ENCODE measurements around the gene E2F4. TPM values are rescaled to one million over a fixed set of nuclear protein-coding genes. Genes with fewer than 3 reads are reported as not detected.

The E2F4 gene
- total and polyA plus RNA-seq, 10 of the 15 experiments (the other 5 are each of a cell fraction or from before 2014, with no cell fraction given): 11.7 to 132 (median 95.9) TPM

- no peak overlapping the region for H3K4me2 ChIP-seq (ENCODE audit: control insufficient read depth, insufficient read depth)
- ChIA-PET RAD21 (ENCODE audit: unreplicated experiment) (interaction anchor here (4.6 kb wide), 1 partner anchor 14 kb away, joined by 35 read pairs; the partner anchor contains the start of gene TMEM208), POLR2A (interaction anchor here (8.0 kb wide), 1 partner anchor 15 kb away, joined by 100 read pairs; the partner anchor contains the start of gene TMEM208), CTCF (interaction anchor here (0.9 kb wide), 1 partner anchor 15 kb away, joined by 3 read pairs; no protein-coding TSS in a partner anchor), SMC1A (ENCODE audit: uncharacterized antibody, unreplicated experiment) (no interaction called here)
- 66% methylated on average over 8 of the region's 10 CpGs for WGBS (ENCODE audit: insufficient coverage, insufficient replicate concordance, low lambda C conversion rate, missing lambda C conversion rate)
- H3K36me3 ChIP-seq (ENCODE audit: control insufficient read depth in 2 of 2, insufficient read depth in 2 of 2, low read length in 1 of 2): peaks cover 12 to 19% of the 10 kb centered on the region in 2 experiments; a peak in 3 of 4 replicates
- no peaks in the 10 kb centered on the region for H4K20me1 ChIP-seq (ENCODE audit: control insufficient read depth, insufficient read depth)
- TF ChIP-seq ZNF687 (IDR thresholded peaks at IDR 0.05) (no peak), MYB (IDR thresholded peaks at IDR 0.05; ENCODE audit: borderline replicate concordance, low read depth, low read length) (no peak), E2F8 (IDR thresholded peaks at IDR 0.05; ENCODE audit: low read depth, partially characterized antibody) (no peak), TCF7 (IDR thresholded peaks at IDR 0.05; ENCODE audit: borderline replicate concordance) (no peak), BCLAF1 (IDR thresholded peaks at IDR 0.05) (no peak), RUNX3 (IDR thresholded peaks at IDR 0.05; ENCODE audit: low read length) (no peak), PBX3 (IDR thresholded peaks at IDR 0.05; ENCODE audit: insufficient replicate concordance, low read depth, low read length) (no peak)
- peaks cover 39% of the 10 kb centered on the region for H3K79me2 ChIP-seq (ENCODE audit: control insufficient read depth, insufficient read depth, low read length)
- H3K9ac ChIP-seq (ENCODE audit: control insufficient read depth, insufficient read depth, low read length): no peak overlapping the region
- H3K27ac ChIP-seq (ENCODE audit: control insufficient read depth, insufficient read depth): 0 out of 2 replicates have a peak overlapping the region, but pooled peaks have one; percentile 13
- FAIRE-seq: no peak
- no peak for ATAC-seq
- H3K9me3 ChIP-seq (replicated peaks; ENCODE audit: control insufficient read depth, insufficient read depth, low read length): no peaks in the 10 kb centered on the region
- H2AFZ ChIP-seq (ENCODE audit: control insufficient read depth, low read depth, low read length): no peak overlapping the region
- H3K27me3 ChIP-seq (replicated peaks in 1 of 2; ENCODE audit: control insufficient read depth in 2 of 2, insufficient read depth in 2 of 2, low read length in 1 of 2): no peaks in the 10 kb centered on the region
- BruUV-seq (replicated peaks): no TSS peak
- no peak overlapping the region for H3K4me3 ChIP-seq
- intact Hi-C loops (cut with micrococcal nuclease; ENCODE audit: unreplicated experiment) (no loop called here), in situ Hi-C loops (cut with MboI) (no loop called here)
- H3K4me1 ChIP-seq (ENCODE audit: control insufficient read depth, insufficient read depth, low read length): peaks cover 31% of the 10 kb centered on the region
- no peak for DNase-seq (ENCODE audit: low read depth, low spot score)
Measured at GRCh38 chr16:67241008-67241900, 49.3 kb downstream of the E2F4 start.
